H9 (cell line): Measurements from ENCODE around the gene TRIP11. TPM values are rescaled to one million over a fixed set of nuclear protein-coding genes. Genes with fewer than 3 reads are reported as not detected.

Source experiments
- DNase-seq: peaks from one replicate; pipeline ENCODE4 v3.0.0-alpha.2; 2017
- H2AFZ ChIP-seq: one replicate; pipeline ENCODE4 v1.6.1; 2013; ENCODE audit warnings: mild to moderate bottlenecking, low read length, control low read depth, moderate library complexity
- H2AK5ac ChIP-seq: 2 replicates; pipeline ENCODE4 v1.6.1; 2013; ENCODE audit warnings: low read length, control low read depth, mixed read lengths; ENCODE audit not compliant: insufficient read length
- H2BK120ac ChIP-seq: one replicate; pipeline ENCODE4 v1.6.1; 2013; ENCODE audit warnings: low read depth, mild to moderate bottlenecking, low read length, control low read depth, inconsistent platforms; ENCODE audit not compliant: poor library complexity, severe bottlenecking
- H2BK12ac ChIP-seq: 2 replicates; pipeline ENCODE4 v1.6.1; 2013; ENCODE audit warnings: low read length, control low read depth, mixed read lengths, low read depth; ENCODE audit not compliant: insufficient read length
- H2BK15ac ChIP-seq: 2 replicates; pipeline ENCODE4 v1.6.1; 2013; ENCODE audit warnings: low read depth, low read length, control low read depth
- H2BK20ac ChIP-seq: one replicate; pipeline ENCODE4 v1.6.1; 2013; ENCODE audit warnings: low read depth, mild to moderate bottlenecking, low read length, control low read depth, inconsistent platforms; ENCODE audit not compliant: poor library complexity, severe bottlenecking
- H2BK5ac ChIP-seq: 2 replicates; pipeline ENCODE4 v1.6.1; 2013; ENCODE audit warnings: low read length, control low read depth, mixed read lengths; ENCODE audit not compliant: insufficient read length
- H3K14ac ChIP-seq: 2 replicates; pipeline ENCODE4 v1.6.1; 2013; ENCODE audit warnings: low read length, control low read depth; ENCODE audit not compliant: insufficient read depth
- H3K18ac ChIP-seq: 2 replicates; pipeline ENCODE4 v1.6.1; 2013; ENCODE audit warnings: low read depth, mild to moderate bottlenecking, mixed read lengths, low read length, control low read depth; ENCODE audit not compliant: insufficient read length
- H3K23ac ChIP-seq: 2 replicates; pipeline ENCODE4 v1.6.1; 2013; ENCODE audit warnings: low read length, control low read depth, mixed read lengths, low read depth; ENCODE audit not compliant: insufficient read length
- H3K23me2 ChIP-seq: 2 replicates; pipeline ENCODE4 v1.6.1; 2013; ENCODE audit warnings: low read depth, mild to moderate bottlenecking, mixed read lengths, low read length, control low read depth; ENCODE audit not compliant: insufficient read length, poor library complexity, severe bottlenecking
- H3K27ac ChIP-seq: 2 replicates; pipeline ENCODE4 v1.5.1; 2013; ENCODE audit warnings: low read length, control low read depth, mixed read lengths, low read depth; ENCODE audit not compliant: insufficient read length
- H3K27me3 ChIP-seq: 2 replicates; pipeline ENCODE4 v1.6.1; 2013; ENCODE audit warnings: low read length, control low read depth, inconsistent platforms; ENCODE audit not compliant: insufficient read depth
- H3K4ac ChIP-seq: 2 replicates; pipeline ENCODE4 v1.6.1; 2013; ENCODE audit warnings: low read depth, mild to moderate bottlenecking, control low read depth, inconsistent platforms, low read length, moderate library complexity
- H3K4me1 ChIP-seq: 2 replicates; pipeline ENCODE4 v1.6.1; 2013; ENCODE audit warnings: low read length, control low read depth, inconsistent platforms; ENCODE audit not compliant: insufficient read depth
- H3K4me2 ChIP-seq: 2 replicates; pipeline ENCODE4 v1.6.1; 2013; ENCODE audit warnings: low read length, control low read depth, mixed read lengths; ENCODE audit not compliant: insufficient read length, insufficient read depth
- H3K56ac ChIP-seq: 2 replicates; pipeline ENCODE4 v1.6.1; 2013; ENCODE audit warnings: low read depth, mild to moderate bottlenecking, mixed read lengths, low read length, control low read depth; ENCODE audit not compliant: insufficient read length
- H3K79me1 ChIP-seq: 2 replicates; pipeline ENCODE4 v1.6.1; 2013; ENCODE audit warnings: low read depth, mild to moderate bottlenecking, moderate library complexity, low read length, control low read depth, inconsistent platforms; ENCODE audit not compliant: insufficient read depth, poor library complexity, severe bottlenecking
- H3K79me2 ChIP-seq: 2 replicates; pipeline ENCODE4 v1.6.1; 2013; ENCODE audit warnings: low read length, control low read depth, inconsistent platforms; ENCODE audit not compliant: insufficient read depth
- H3K9ac ChIP-seq: 2 replicates; pipeline ENCODE4 v1.6.1; 2013; ENCODE audit warnings: low read length, control low read depth, mixed read lengths; ENCODE audit not compliant: insufficient read length; ENCODE audit errors: extremely low read depth
- H3K9me3 ChIP-seq: one replicate; pipeline ENCODE4 v1.6.1; 2013; ENCODE audit warnings: low read depth, low read length, inconsistent platforms; ENCODE audit not compliant: control insufficient read depth
- H3T11ph ChIP-seq: one replicate; pipeline ENCODE4 v1.6.1; 2013; ENCODE audit warnings: mild to moderate bottlenecking, low read length, control low read depth, inconsistent platforms
- H4K20me1 ChIP-seq: one replicate; pipeline ENCODE4 v1.6.1; 2013; ENCODE audit not compliant: control insufficient read depth, insufficient read length, insufficient read depth
- H4K5ac ChIP-seq: 2 replicates; pipeline ENCODE4 v1.6.1; 2013; ENCODE audit warnings: low read depth, mild to moderate bottlenecking, mixed read lengths, low read length, control low read depth; ENCODE audit not compliant: insufficient read length
- H4K8ac ChIP-seq: replicated peaks from 2 replicates; pipeline ENCODE4 v1.6.1; 2013; ENCODE audit warnings: low read length, control low read depth, mixed read lengths, low read depth; ENCODE audit not compliant: insufficient read length
- H4K91ac ChIP-seq: 2 replicates; pipeline ENCODE4 v1.6.1; 2013; ENCODE audit warnings: low read depth, mild to moderate bottlenecking, moderate library complexity, mixed read lengths, low read length, control low read depth; ENCODE audit not compliant: insufficient read length
- H3K27ac Mint-ChIP-seq, 3 experiments: 2 replicates in 2 of 3; 3 replicates in 1 of 3; pipeline ENCODE4 v1.8.0; 2020 to 2021; ENCODE audit warnings: mixed read lengths in 3 of 3, mild to moderate bottlenecking in 1 of 3, moderate library complexity in 1 of 3
- H3K27me3 Mint-ChIP-seq: 2 replicates; pipeline ENCODE4 v1.8.0; 2021; ENCODE audit warnings: low read depth, mild to moderate bottlenecking, moderate library complexity, mixed read lengths
- H3K36me3 Mint-ChIP-seq, 3 experiments: 2 replicates in 2 of 3; 3 replicates in 1 of 3; pipeline ENCODE4 v1.8.0; 2020 to 2021; ENCODE audit warnings: low read depth in 3 of 3, mixed read lengths in 3 of 3; ENCODE audit not compliant: insufficient read depth in 1 of 3
- H3K4me1 Mint-ChIP-seq, 2 experiments: 2 replicates each; pipeline ENCODE4 v1.8.0; 2020; ENCODE audit warnings: mixed read lengths in 2 of 2
- H3K4me3 Mint-ChIP-seq, 2 experiments: 2 replicates in 1 of 2; 3 replicates in 1 of 2; pipeline ENCODE4 v1.8.0; 2020 to 2021; ENCODE audit warnings: mild to moderate bottlenecking in 2 of 2, mixed read lengths in 2 of 2, moderate library complexity in 1 of 2
- H3K9me3 Mint-ChIP-seq, 2 experiments: 2 replicates in 1 of 2; 3 replicates in 1 of 2; pipeline ENCODE4 v1.8.0; 2020; ENCODE audit warnings: mild to moderate bottlenecking in 2 of 2, mixed read lengths in 2 of 2, moderate library complexity in 1 of 2
- CTCF ChIP-seq: fragments of 200-600 bp; sonication (generic); conservative IDR thresholded peaks from 3 replicates; pipeline ENCODE4 v1.8.0; 2021; ENCODE audit warnings: antibody characterized with exemption, mild to moderate bottlenecking
- WGBS: extraction: QIAGEN DNeasy Blood & Tissue Kit; methylation state at CpG from one replicate; pipeline ENCODE4 v1.1.7; 2013; ENCODE audit warnings: missing lambda C conversion rate, low lambda C conversion rate, mixed read lengths; ENCODE audit not compliant: insufficient read length; ENCODE audit errors: extremely low coverage; 5-methylcytosine and 5-hydroxymethylcytosine counted together
- total RNA-seq: library from RNA; stranded (reverse); gene quantifications from 2 replicates; pipeline ENCODE4 v1.2.1, GENCODE V29; 2021

The TRIP11 gene
- total RNA-seq, 1 experiment from 2014 or later: 33.5 TPM

GRCh38 chr14:91934554-91935285 is 105.1 kb downstream of the TRIP11 start:
- Histone ChIP-seq H3K14ac (no peak overlapping the region), H3K4me2 (no peak overlapping the region), H4K91ac (no peak overlapping the region), H3K9me3 (no peaks in the 10 kb centered on the region), H2BK120ac (no peak overlapping the region), H2AK5ac (no peak overlapping the region), H4K5ac (no peak overlapping the region), H3K79me1 (no peaks in the 10 kb centered on the region), H2BK5ac (no peak overlapping the region), H3K4ac (no peak overlapping the region), H3K79me2 (no peaks in the 10 kb centered on the region), H3K27me3 (no peaks in the 10 kb centered on the region), H3K18ac (no peak overlapping the region), H3K9ac (no peak overlapping the region), H3K23me2 (no peaks in the 10 kb centered on the region), H2BK20ac (no peak overlapping the region), H2AFZ (no peak overlapping the region), H4K8ac (no peak overlapping the region), H2BK15ac (no peak overlapping the region), H2BK12ac (no peak overlapping the region), H3K4me1 (0 out of 2 replicates have a peak, but pooled peaks cover 3% of the 10 kb centered on the region), H3K56ac (no peak overlapping the region), H4K20me1 (no peaks in the 10 kb centered on the region), H3T11ph (no peak overlapping the region), H3K23ac (no peak overlapping the region), H3K27ac (no peak overlapping the region)
- H3K36me3 Mint-ChIP-seq: no peaks in the 10 kb centered on the region
- TF ChIP-seq CTCF: no peak
- no CpG with 5 or more reads among the region's 8 CpGs for WGBS
- H3K27ac Mint-ChIP-seq: no peak overlapping the region; a peak in 1 of 7 replicates
- H3K4me3 Mint-ChIP-seq: no peak overlapping the region
- peaks cover 5 to 7% of the 10 kb centered on the region in 2 experiments; a peak in 2 of 4 replicates for H3K4me1 Mint-ChIP-seq
- DNase-seq: no peak
- H3K27me3 Mint-ChIP-seq: no peaks in the 10 kb centered on the region
- no peaks in the 10 kb centered on the region; a peak in 1 of 5 replicates for H3K9me3 Mint-ChIP-seq
